Breast epithelium (tissue), 3 donors: ENCODE results near the gene AMMECR1.

ENCODE experiments used
- CTCF ChIP-seq, 3 donors: fragments of 450-650 bp; IDR thresholded peaks; one replicate each; pipeline ENCODE4 v1.5.1; 2016 to 2017; ENCODE audit warnings: antibody characterized with exemption in 3 of 3, mild to moderate bottlenecking in 3 of 3, moderate library complexity in 3 of 3
- POLR2A ChIP-seq: fragments of 450-650 bp; IDR thresholded peaks from one replicate; pipeline ENCODE4 v1.6.1; 2016; ENCODE audit warnings: antibody characterized with exemption, mild to moderate bottlenecking, moderate library complexity
- POLR2AphosphoS5 ChIP-seq, 3 donors: sonication (generic); formaldehyde crosslinking; IDR thresholded peaks; one replicate each; pipeline ENCODE4 v1.6.1; 2017; ENCODE audit warnings: antibody characterized with exemption in 3 of 3

- TF ChIP-seq CTCF (IDR thresholded peaks at IDR 0.05) (no peak), POLR2AphosphoS5 (IDR thresholded peaks at IDR 0.05) (no peak), POLR2A (no peak)
Observed at GRCh38 chrX:110358548-110358947, 40.7 kb upstream of the AMMECR1 start, which contains the start of gene RTL9.
